NCI-H748 treated with DMSO at 0.1 percent for 48 hours (cell line): Measurements from ENCODE around the gene RXFP2.

Source experiments
- DNase-seq: peaks from one replicate; lab custom pipeline; 2025; lab: John Stamatoyannopoulos, UW

RXFP2 gene

DNA sequence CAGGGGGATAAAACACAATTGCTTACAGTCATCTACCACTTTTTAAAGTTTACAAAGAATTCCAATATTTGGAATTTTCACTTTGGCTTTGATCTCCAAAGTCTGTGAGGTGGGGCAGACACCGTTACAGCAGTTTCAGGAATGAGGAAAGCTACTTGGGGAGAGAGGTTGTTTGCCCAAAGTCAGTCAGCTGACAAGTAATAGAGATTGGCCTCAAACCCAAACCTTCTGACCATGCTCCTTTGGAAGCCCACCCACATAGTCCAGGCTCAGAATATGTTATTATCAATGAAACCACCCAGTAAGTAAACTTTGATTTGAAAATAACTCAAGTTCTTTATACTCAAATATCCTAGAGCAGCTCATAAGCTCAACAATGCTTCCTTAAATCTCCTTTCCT lies 29.0 kb downstream of the RXFP2 start:
- no peak for DNase-seq

DNA sequence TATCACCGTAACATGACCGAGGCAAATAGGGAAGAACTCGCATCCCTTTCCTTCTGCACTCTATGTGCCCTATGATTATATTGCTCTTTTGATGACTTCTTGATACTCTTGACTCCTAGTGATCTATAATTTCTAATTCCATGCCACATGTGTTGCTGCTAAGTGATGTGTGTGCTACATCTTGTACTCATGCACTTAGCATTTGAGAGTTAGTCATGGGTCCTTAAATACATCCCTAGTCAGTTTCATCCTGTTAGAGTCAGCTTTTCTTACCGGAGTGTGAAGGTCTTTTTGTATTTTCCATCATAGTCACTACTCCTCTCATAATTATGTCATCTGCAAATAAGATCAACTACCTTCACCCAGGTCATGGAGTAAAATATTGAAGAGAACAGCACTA lies 30.2 kb downstream of the RXFP2 start:
- DNase-seq = no peak

DNA sequence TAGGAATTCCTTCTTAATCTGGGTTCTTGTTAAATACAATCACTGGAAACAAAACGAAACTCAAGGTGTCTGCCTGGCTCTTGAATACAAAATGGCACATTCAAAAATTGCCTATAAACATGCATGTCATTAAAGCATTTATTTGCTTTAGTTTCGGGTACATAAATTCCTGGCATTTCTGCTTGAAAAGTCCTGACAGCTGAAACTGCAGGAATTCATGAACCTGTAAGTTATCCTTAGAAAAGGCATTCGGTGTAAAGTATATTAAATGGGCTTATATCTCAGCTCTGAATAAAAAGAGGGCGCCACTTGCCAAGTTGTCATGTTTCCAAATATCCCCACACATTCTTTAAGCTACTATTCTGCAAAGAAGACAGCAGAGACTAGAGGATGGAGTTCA lies 32.9 kb downstream of the RXFP2 start:
- no peak for DNase-seq

DNA sequence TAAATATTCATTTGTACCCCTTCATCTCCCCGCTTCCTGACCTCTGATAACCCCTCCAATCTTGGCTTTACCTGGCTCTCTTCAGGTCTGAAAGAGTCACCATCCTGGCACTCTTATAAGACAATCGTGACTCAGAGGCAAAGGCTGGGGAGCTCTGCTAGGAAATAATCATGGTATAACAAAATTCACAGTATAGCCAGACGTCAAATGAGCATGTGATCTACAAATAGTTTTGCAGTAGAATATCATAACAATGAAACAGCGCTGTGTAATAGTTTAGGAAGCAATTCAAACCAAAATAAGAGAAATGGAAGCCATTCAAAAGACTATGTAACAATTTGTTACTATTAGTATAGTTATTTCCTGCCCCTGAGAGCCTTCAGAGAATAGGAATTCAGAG lies 34.2 kb downstream of the RXFP2 start:
- DNase-seq = no peak

- DNase-seq = no peak
Observed at GRCh38 chr13:31774186-31774750, 34.9 kb downstream of the RXFP2 start.

- no peak for DNase-seq
Observed at GRCh38 chr13:31775148-31775547, 35.8 kb downstream of the RXFP2 start.

GRCh38 chr13:31775686-31776085 lies 36.4 kb downstream of the RXFP2 start:
- DNase-seq = no peak

- peak; percentile 60 for DNase-seq
Observed at GRCh38 chr13:31781064-31781463, 41.7 kb downstream of the RXFP2 start.

DNA sequence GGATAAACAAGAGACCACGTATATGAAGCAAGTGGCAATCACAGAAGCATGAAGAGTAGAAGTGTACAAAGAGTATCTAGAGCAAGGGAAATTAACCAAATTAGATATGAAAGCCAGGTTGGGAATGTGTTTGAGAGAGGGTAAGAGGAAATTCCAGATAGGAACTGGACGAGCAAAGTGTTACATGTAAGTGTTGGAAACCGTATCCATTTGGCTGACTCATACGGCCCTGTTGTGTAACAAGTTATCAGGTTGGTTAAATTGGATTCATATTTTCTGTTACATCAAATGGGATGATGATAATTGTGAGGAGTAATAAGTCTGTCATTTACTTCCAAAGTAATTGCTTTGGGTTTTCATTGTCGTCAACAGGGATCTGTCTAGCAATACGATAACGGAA lies 46.7 kb downstream of the RXFP2 start:
- DNase-seq = no peak

- DNase-seq = no peak
Observed at GRCh38 chr13:31790992-31791391, 51.7 kb downstream of the RXFP2 start.

- DNase-seq = no peak
Observed at GRCh38 chr13:31793246-31793645, 53.9 kb downstream of the RXFP2 start.

- DNase-seq = no peak
Observed at GRCh38 chr13:31794452-31794851, 55.1 kb downstream of the RXFP2 start.

GRCh38 chr13:31797154-31797775 lies 57.9 kb downstream of the RXFP2 start:
- DNase-seq = peak; percentile 86

- no peak for DNase-seq
Observed at GRCh38 chr13:31798189-31798588, 58.9 kb downstream of the RXFP2 start.

DNA sequence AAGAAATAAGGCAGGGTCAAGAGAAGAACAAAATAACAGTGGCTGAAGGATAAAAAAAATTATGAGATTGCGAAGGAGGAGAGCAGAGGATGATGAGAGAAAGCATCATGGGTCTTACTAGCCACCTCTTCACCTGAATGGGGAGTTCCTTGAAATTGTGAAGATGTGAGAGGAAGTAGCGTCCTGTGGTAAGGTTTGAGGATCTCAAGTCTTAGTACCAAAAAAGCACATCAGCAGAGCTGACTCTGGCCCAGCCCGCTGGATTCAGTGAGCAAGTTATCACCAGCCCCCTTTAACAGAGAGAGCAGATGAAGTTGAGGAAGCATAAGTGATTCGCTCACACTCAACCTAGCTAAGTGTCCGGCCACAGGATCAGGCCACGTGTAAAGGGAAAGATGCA lies 61.8 kb downstream of the RXFP2 start:
- no peak for DNase-seq

DNA sequence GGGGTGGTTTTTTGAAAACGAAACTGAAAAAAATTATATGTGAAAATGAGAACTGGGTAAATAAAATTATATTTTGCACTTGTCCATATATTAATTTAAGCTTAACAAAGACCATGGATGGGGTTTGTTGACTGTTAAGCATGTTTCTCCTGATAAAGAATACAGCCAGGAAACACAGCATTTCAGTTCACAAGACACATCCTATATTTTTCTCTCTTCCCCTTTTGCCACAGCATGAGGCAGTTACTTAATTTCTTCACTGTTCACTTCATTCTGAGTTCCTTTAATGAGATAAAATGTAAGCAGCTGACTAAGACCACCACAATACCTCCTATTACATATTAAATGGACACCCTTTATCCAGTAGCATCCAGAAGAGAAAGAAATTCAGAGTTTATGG lies 64.0 kb downstream of the RXFP2 start:
- DNase-seq = no peak

DNA sequence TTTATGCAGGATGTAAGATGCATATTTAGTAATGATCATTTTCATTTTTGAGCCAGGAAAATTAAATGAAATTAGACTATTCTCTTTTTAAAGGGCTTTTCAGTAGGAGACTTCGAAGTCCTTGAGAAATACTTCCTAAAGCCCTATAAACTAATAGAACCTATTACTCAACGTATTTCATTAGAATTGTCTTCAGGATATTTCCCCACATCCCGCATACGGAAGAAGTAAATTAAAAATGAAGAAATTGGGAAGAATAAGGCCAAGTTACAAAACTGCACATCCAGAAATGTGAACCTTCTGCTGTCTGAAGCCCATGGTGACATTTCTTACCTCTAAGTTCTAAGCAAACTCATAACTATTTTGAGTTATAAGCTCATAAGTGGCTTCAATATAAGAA lies 66.5 kb downstream of the RXFP2 start:
- DNase-seq = no peak

DNA sequence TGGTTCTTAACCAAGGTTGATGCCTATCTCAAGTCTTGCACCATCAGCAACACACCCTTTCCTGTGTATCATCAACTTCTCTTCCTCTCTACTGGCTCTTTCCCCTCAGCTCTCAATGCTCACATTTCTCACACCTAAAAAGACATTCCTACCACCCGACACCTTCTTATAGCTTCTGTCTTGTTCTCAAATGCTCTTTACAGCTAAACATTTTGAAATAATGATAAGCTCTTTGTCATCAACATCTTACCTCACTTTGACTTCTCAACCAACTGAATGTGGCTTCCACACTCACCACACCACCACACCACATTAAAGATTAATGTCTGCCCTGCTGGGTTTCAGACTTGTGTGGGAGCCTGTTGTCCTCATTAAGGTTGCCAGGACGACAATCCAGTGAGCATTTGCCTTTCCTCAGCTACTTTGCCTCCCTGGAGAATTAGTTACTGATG lies 67.8 kb downstream of the RXFP2 start:
- DNase-seq = no peak

GRCh38 chr13:31814536-31814935 lies 75.2 kb downstream of the RXFP2 start:
- no peak for DNase-seq

- no peak for DNase-seq
Observed at GRCh38 chr13:31815361-31816144, 76.2 kb downstream of the RXFP2 start.

- DNase-seq = no peak
Observed at GRCh38 chr13:31818236-31818635, 78.9 kb downstream of the RXFP2 start.

- peak; percentile 36 for DNase-seq
Observed at GRCh38 chr13:31824705-31825517, 85.6 kb downstream of the RXFP2 start.

DNA sequence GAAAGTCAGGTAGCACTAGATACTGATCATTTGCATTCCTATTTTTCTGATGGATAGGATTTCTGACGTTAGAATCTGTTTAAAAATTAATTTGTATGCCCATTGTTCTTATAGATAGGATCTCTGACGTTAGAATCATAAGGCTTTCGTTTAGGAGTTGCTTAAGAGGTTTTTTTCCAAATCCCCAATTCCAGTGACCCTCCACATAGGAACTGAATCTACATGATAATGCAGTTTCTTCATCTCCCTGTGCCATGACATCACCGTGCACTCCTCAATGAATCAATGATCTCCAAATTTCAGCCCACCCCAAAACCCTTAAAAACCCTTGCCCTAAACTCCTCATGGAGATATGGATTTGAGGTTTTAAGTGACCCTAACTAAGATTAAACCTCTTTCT lies 87.2 kb downstream of the RXFP2 start:
- no peak for DNase-seq
